IPS-20b (cell line): Measurements from ENCODE around the gene IVL.

Experiments used
- H3K27ac ChIP-seq: one replicate; pipeline ENCODE4 v1.5.1; 2013; ENCODE audit warnings: low read length
- H3K27me3 ChIP-seq: 2 replicates; pipeline ENCODE4 v1.6.1; 2013; ENCODE audit warnings: mild to moderate bottlenecking, low read length, inconsistent platforms; ENCODE audit not compliant: insufficient read depth
- H3K36me3 ChIP-seq: 2 replicates; pipeline ENCODE4 v1.6.1; 2013; ENCODE audit warnings: low read depth, mild to moderate bottlenecking, inconsistent platforms, low read length, moderate library complexity; ENCODE audit not compliant: insufficient read depth
- H3K4me1 ChIP-seq: 2 replicates; pipeline ENCODE4 v1.6.1; 2013; ENCODE audit warnings: mild to moderate bottlenecking, control low read depth, inconsistent platforms, low read length, moderate library complexity; ENCODE audit not compliant: insufficient read depth
- H3K4me3 ChIP-seq: 2 replicates; pipeline ENCODE4 v1.5.1; 2013; ENCODE audit warnings: mild to moderate bottlenecking, low read length, inconsistent platforms
- H3K9ac ChIP-seq: 2 replicates; pipeline ENCODE4 v1.6.1; 2013; ENCODE audit warnings: low read depth, mild to moderate bottlenecking, inconsistent platforms, low read length, moderate library complexity
- H3K9me3 ChIP-seq: 2 replicates; pipeline ENCODE4 v1.6.1; 2013; ENCODE audit warnings: mild to moderate bottlenecking, low read depth, low read length, inconsistent platforms; ENCODE audit not compliant: insufficient read depth

Gene IVL

DNA sequence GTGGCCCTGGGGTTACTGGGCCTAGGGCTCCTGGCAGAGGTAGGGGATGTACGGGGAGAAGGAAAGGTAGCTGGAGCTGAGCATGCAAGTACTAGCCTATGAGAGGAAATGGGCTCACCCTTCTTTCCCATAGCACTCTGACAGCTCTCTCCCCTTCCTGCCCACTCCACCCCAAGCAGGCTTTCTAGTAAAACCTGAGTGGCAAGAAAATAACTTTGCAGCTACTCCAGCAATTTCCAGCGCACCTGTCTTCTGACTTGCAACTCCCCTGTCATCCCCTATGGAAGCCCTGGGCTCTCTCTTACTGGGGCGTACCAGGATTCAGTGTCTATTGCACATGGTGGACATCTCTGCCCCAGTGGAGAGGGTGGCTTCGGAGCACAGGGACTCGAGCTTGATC, 6.7 kb upstream of the IVL start:
- Histone ChIP-seq H3K36me3 (no peaks in the 10 kb centered on the region), H3K27me3 (no peaks in the 10 kb centered on the region)

DNA sequence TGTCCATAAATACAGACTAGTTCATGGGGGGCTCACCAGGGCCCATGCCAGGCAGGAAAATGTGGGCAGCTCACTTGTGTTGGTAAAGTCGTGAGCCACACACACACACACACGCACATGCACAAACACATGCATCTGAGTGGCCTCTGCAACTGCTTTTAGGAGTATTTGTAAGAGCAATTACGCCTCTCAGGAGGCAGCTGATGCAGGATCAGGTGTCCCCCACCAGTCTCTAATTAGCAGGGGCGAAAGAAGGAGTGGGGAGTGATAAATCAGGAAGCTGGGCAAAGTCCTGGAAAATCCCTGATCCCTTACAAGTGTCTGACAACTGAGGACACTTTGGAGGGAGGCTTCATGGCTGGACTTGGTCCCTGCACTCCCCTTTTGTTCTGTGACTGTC, 5.7 kb upstream of the IVL start:
- no peaks in the 10 kb centered on the region for H3K36me3 ChIP-seq
- H3K27me3 ChIP-seq = no peaks in the 10 kb centered on the region
- H3K9me3 ChIP-seq = peaks cover 21% of the 10 kb centered on the region; the same call in 1 of the 2 replicates
- H3K9ac ChIP-seq = no peak overlapping the region
- no peaks in the 10 kb centered on the region for H3K4me1 ChIP-seq
- no peak overlapping the region for H3K27ac ChIP-seq
- no peak overlapping the region for H3K4me3 ChIP-seq

More for the DNA sequence above, 6.7 kb upstream of the IVL start:
- Histone ChIP-seq H3K4me3 (no peak overlapping the region), H3K4me1 (no peaks in the 10 kb centered on the region), H3K9ac (no peak overlapping the region), H3K9me3 (peaks cover 17% of the 10 kb centered on the region; the same call in 1 of the 2 replicates), H3K27ac (no peak overlapping the region)

DNA sequence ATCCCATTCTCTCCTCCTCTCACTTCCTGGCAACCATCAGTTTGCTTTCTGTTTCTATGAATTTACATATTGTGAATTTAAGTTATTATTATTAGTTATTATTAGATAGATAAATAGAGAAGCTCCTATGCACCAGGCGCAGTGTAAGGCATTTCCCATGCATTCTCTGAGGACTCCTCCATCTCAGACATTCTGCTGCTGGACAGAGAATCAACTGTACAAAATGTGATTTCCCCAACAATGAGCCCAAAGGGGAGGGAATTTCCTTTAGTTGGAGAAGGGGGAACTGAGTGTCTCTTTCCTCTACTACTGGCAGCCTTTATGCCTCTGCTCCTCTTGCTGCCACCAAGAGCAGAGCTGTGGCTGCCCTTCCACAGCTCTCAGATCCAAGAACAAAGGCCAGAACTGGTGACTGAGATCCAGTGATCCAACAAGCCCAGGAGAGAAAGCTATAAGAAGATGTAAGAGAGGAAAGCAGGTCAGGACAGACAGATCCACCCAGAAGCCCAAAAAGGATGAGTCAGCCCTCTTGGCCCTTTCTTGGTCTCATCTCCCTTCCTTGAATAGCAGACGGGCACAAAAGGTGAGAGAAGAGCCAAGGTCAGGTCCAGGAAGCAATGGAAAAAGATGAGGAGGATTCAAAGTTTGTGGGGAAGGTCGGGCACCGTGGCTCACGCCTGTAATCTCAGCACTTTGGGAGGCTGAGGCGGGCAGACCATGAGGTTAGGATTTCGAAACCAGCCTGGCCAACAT, 3.5 kb upstream of the IVL start:
- no peak overlapping the region for H3K27ac ChIP-seq
- no peaks in the 10 kb centered on the region for H3K27me3 ChIP-seq
- no peak overlapping the region for H3K9ac ChIP-seq
- no peaks in the 10 kb centered on the region for H3K36me3 ChIP-seq
- no peaks in the 10 kb centered on the region for H3K4me1 ChIP-seq
- no peak overlapping the region for H3K4me3 ChIP-seq
- peaks cover 29% of the 10 kb centered on the region for H3K9me3 ChIP-seq

DNA sequence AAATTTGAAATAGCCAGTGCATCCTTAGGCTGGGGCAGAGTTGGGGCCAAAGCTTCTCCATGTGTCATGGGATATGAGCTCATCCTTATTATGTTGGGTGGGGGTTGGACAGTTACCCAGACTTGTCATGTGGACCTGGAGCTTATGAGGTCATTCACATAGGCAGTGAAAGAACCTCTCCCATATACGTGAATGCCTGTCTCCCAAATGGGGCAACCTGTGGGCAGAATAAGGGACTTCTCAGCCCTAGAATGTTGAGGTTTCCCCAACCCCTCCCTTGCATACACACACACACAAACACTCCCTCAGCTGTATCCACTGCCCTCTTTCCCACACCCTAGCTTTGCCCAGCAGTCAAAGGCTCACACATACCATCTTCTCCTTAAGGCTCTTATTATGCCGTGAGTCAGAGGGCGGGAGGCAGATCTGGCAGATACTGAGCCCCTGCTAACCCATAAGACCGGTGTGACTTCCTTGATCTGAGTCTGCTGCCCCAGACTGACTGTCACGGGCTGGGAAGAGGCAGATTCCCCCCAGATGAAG, 2.3 kb upstream of the IVL start:
- Histone ChIP-seq H3K9ac (no peak overlapping the region), H3K4me3 (no peak overlapping the region), H3K4me1 (no peaks in the 10 kb centered on the region), H3K27ac (no peak overlapping the region), H3K36me3 (no peaks in the 10 kb centered on the region), H3K27me3 (no peaks in the 10 kb centered on the region), H3K9me3 (peaks cover 30% of the 10 kb centered on the region)

DNA sequence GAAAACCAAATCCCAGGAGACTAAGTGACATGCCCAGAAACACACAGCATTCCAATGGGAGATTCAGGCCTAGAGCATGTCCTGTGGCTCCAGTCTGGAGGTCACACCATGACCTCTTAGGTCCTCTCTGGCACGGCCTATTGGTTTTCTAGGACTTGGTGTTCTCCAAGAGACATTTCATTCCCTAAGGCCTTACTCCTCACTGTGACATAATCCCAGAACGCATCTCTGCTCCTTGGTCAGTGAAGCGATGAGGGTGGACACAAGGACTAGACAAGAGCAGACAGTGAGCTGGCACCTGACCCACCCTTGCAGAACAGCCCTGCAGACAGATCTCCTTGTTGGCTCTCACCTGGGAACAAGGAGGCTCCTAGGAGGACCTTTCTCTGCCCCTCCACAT, 860 bp downstream of the IVL start:
- Histone ChIP-seq H3K4me1 (no peaks in the 10 kb centered on the region), H3K27ac (no peak overlapping the region), H3K27me3 (no peaks in the 10 kb centered on the region)

DNA sequence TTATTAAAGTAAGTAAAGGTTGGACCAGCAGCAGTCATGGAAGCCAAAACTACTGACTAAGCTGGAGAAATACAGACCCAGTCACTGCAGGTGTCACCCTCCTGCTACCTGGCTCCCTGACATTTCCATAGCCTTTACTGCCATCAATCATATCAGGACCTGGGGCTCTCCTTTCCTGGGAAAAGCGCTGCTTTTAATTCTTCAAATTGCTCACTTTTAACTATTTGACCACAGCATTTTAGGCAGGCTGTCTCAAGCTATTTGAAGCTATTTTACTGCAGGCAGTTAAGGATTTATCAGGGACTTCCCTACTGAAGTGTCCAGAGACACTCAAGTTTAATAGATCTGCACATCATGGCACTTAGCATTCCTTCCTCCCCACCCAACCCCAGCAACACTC, 4.1 kb downstream of the IVL start:
- Histone ChIP-seq H3K36me3 (no peaks in the 10 kb centered on the region), H3K9ac (no peak overlapping the region), H3K4me3 (no peak overlapping the region), H3K27ac (no peak overlapping the region), H3K27me3 (no peaks in the 10 kb centered on the region), H3K9me3 (peaks cover 11% of the 10 kb centered on the region), H3K4me1 (no peaks in the 10 kb centered on the region)

More for the DNA sequence above, 860 bp downstream of the IVL start:
- H3K4me3 ChIP-seq = no peak overlapping the region
- peaks cover 25% of the 10 kb centered on the region for H3K9me3 ChIP-seq
- no peak overlapping the region for H3K9ac ChIP-seq
- no peaks in the 10 kb centered on the region for H3K36me3 ChIP-seq

DNA sequence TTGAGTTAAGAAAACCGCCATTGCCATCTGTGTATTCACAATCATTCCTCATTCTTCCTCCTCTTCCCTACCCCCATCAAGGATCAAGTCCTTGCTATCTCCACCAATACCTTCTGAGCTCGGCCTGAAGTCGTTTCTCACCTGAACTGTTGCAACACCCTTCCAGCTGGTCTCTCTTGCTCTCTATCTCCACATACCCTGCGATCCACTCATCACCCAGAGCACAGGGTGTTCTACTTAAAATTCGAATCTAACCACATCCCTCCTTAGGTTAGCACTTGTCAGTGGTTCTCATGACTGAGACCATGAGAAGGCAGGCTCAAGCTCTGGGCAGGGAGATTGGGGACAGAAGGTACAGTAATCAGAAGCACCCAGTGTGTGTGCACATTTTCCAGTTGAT, 4.6 kb downstream of the IVL start:
- Histone ChIP-seq H3K4me3 (no peak overlapping the region), H3K27me3 (no peaks in the 10 kb centered on the region), H3K36me3 (no peaks in the 10 kb centered on the region), H3K4me1 (no peaks in the 10 kb centered on the region), H3K9me3 (peaks cover 10% of the 10 kb centered on the region), H3K27ac (no peak overlapping the region), H3K9ac (no peak overlapping the region)

DNA sequence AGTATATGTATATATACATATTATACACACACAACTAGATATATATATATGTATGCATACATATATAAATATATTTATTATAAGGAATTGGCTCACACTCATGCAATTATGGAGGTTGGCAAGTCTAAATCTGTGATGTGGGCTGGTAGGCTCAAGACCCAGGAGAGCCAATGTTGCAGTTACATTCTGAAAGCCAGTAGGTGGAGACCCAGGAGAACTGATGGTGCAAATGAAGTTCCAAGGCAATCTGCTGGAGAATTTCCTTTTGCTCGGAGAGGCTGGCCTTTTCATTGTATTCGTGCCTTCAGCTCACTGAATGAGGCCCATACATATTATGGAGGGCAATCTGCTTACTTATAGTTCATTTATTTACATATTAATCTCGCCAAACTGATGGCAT, 9.4 kb downstream of the IVL start:
- Histone ChIP-seq H3K27me3 (no peaks in the 10 kb centered on the region), H3K9ac (no peak overlapping the region), H3K4me3 (no peak overlapping the region), H3K4me1 (no peaks in the 10 kb centered on the region), H3K9me3 (peaks cover 3% of the 10 kb centered on the region; the same call in 1 of the 2 replicates), H3K27ac (no peak overlapping the region), H3K36me3 (no peaks in the 10 kb centered on the region)

DNA sequence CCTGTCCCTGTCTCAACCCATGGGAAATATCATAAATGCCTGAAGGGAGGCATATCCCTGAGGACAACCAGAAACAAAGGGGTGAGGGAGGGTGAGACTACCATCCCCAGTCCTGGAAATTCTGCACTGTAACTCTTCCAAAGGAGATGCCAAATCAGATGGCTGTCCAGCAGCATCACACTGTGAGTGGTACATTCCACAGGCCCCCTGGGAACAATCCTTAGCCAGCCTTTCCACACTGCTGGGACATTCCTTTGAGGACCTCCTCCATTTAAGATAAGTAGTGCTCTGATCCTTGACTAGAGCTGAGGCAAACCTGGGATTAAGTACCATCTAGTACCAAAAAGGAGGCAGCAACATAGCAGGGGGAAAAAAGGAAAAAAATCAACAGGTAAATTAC, 10.7 kb downstream of the IVL start:
- no peaks in the 10 kb centered on the region for H3K27me3 ChIP-seq
- H3K9me3 ChIP-seq = peaks cover 3% of the 10 kb centered on the region; the same call in 1 of the 2 replicates
- H3K27ac ChIP-seq = no peak overlapping the region

DNA sequence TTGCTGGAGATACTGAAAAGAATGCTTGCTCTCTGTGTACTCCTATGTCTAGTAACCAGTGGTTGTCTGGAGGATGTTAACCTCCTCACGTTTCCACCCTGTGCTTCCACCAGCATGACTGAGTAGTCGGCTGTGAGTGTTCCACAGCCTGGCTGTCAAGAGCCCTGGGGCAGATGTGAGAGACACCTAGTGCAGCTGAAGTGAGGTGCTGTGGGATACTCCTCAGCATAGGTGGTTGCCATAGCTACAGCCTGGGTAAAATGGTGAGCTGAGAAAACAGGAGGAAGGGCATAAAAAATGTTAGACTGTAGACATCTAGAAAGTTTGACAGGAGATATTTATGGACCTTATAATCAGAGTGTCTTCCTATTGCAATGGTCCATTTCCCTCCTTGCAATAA, 15.8 kb downstream of the IVL start:
- no peak overlapping the region for H3K27ac ChIP-seq
- H3K4me1 ChIP-seq = no peaks in the 10 kb centered on the region
- no peaks in the 10 kb centered on the region for H3K27me3 ChIP-seq
- no peak overlapping the region for H3K9ac ChIP-seq
- peaks cover 19% of the 10 kb centered on the region for H3K9me3 ChIP-seq
- H3K36me3 ChIP-seq = no peaks in the 10 kb centered on the region
- no peak overlapping the region for H3K4me3 ChIP-seq

More for the DNA sequence above, 10.7 kb downstream of the IVL start:
- Histone ChIP-seq H3K4me1 (no peaks in the 10 kb centered on the region), H3K36me3 (no peaks in the 10 kb centered on the region), H3K4me3 (no peak overlapping the region), H3K9ac (no peak overlapping the region)

DNA sequence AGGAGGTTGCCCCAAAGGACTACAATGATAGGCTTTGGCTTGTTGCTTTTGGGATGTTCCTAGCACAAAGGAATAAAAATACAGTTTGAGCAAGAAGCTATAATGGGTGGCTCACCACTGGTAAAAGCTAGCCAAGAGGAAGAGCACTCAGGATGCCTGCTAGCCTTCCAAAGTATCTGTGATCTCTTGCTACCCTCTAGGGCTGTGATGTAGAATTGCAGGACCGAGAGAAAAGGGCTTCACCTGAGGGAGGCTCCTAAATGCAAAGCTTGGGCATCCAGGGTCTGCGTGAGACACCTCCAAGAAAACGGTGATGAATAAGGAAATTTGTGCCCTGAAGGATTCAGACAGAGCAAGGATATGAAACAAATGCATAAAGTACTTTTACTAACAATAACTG, 17.7 kb downstream of the IVL start:
- H3K27ac ChIP-seq = no peak overlapping the region
- H3K4me3 ChIP-seq = no peak overlapping the region
- no peaks in the 10 kb centered on the region for H3K27me3 ChIP-seq
- H3K9me3 ChIP-seq = peaks cover 19% of the 10 kb centered on the region
- H3K36me3 ChIP-seq = no peaks in the 10 kb centered on the region
- no peak overlapping the region for H3K9ac ChIP-seq
- H3K4me1 ChIP-seq = no peaks in the 10 kb centered on the region

DNA sequence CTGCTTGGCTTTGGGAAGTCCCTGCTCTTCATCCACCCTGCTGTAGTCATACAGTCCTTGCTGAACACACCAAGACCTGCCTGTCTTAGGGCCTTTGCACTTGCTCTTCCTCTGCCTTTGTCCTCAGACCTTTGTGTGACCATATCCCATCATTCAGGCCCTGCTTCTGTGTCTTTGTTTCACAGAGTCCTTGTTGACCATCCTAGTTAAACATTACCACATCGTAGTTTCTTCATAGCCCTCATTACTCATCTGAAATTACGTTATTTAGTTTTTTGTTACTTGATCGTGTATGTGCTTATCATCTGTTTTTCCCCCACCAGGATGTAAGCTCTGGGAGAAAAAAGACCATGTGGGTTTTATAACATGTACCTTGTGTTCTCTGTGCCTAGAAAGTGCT, 20.3 kb downstream of the IVL start:
- Histone ChIP-seq H3K4me1 (no peaks in the 10 kb centered on the region), H3K27ac (no peak overlapping the region), H3K4me3 (no peak overlapping the region), H3K36me3 (no peaks in the 10 kb centered on the region), H3K9ac (no peak overlapping the region), H3K27me3 (no peaks in the 10 kb centered on the region), H3K9me3 (peaks cover 16% of the 10 kb centered on the region)
